HG03039 (cell line): ENCODE results near the gene REX1BD.
"Not testable (repeated sequence)": the region's sequence is repeated elsewhere in the genome, so short reads cannot be mapped to it uniquely, and the experiment has no call there.

Source experiments
- ATAC-seq: cut with Tn5 transposase; IDR thresholded peaks from one replicate; pipeline ENCODE4 v1.9.1; 2021; ENCODE audit warnings: mild to moderate bottlenecking, moderate library complexity; ENCODE audit not compliant: unreplicated experiment

REX1BD gene

GRCh38 chr19:18576383-18576782, 12.2 kb upstream of the REX1BD start:
- no peak for ATAC-seq

GRCh38 chr19:18577365-18577914, 11.2 kb upstream of the REX1BD start:
- ATAC-seq = no peak

- no peak for ATAC-seq
Observed at GRCh38 chr19:18580311-18580710, 8.3 kb upstream of the REX1BD start.

GRCh38 chr19:18586306-18586705, 2.3 kb upstream of the REX1BD start:
- no peak for ATAC-seq

- no peak for ATAC-seq
Observed at GRCh38 chr19:18587561-18587960, 1.0 kb upstream of the REX1BD start.

- ATAC-seq = no peak
Observed at GRCh38 chr19:18587962-18588610, 512 bp upstream of the REX1BD start.

GRCh38 chr19:18589380-18590272, 1.0 kb downstream of the REX1BD start:
- ATAC-seq = peak; percentile 20

- no peak for ATAC-seq
Observed at GRCh38 chr19:18590273-18591272, 2.0 kb downstream of the REX1BD start.

- no peak for ATAC-seq
Observed at GRCh38 chr19:18591735-18592385, 3.3 kb downstream of the REX1BD start.

GRCh38 chr19:18592732-18593131, 4.1 kb downstream of the REX1BD start:
- ATAC-seq = not testable (repeated sequence)

GRCh38 chr19:18593367-18594095, 4.9 kb downstream of the REX1BD start:
- no peak for ATAC-seq

GRCh38 chr19:18594096-18594823, 5.7 kb downstream of the REX1BD start:
- peak; percentile 47 for ATAC-seq

- ATAC-seq = no peak
Observed at GRCh38 chr19:18594824-18595373, 6.3 kb downstream of the REX1BD start.

- ATAC-seq = no peak
Observed at GRCh38 chr19:18595475-18595874, 6.9 kb downstream of the REX1BD start.

- ATAC-seq = no peak
Observed at GRCh38 chr19:18596752-18597157, 8.2 kb downstream of the REX1BD start.

GRCh38 chr19:18597809-18598660, 9.4 kb downstream of the REX1BD start:
- ATAC-seq = no peak

- no peak for ATAC-seq
Observed at GRCh38 chr19:18599485-18599884, 10.9 kb downstream of the REX1BD start.
